GM12878 (cell line): Measurements from ENCODE around the gene ITIH5. TPM values are rescaled to one million over a fixed set of nuclear protein-coding genes. Genes with fewer than 3 reads are reported as not detected.
"Not testable (repeated sequence)": the region's sequence is repeated elsewhere in the genome, so short reads cannot be mapped to it uniquely, and the experiment has no call there.

Experiments used
- ATAC-seq: fragments of 200-7000 bp; cut with Tn5 transposase; 3 replicates; pipeline ENCODE4 v1.9.1; 2020; ENCODE audit warnings: mild to moderate bottlenecking, moderate library complexity
- BruUV-seq: library from RNA; stranded (reverse); fragments of 400-500 nt; replicated peaks from 2 replicates; lab custom pipeline; 2021; lab: Mats Ljungman, UMichigan
- CTCF ChIA-PET: fragments of 300-600 bp; sonication (Branson Sonifier 250); formaldehyde crosslinking; extraction: SDS; loops from one replicate; lab custom pipeline; 2021; ENCODE audit warnings: inconsistent platforms; lab: Yijun Ruan, JAX
- POLR2A ChIA-PET: fragments of 350-600 bp; formaldehyde crosslinking; extraction: SDS; loops from one replicate; lab custom pipeline; 2021; ENCODE audit warnings: inconsistent platforms; lab: Charles Lee
- RAD21 ChIA-PET: fragments of 300-600 bp; sonication (Branson Sonifier 250); formaldehyde crosslinking; loops from one replicate; lab custom pipeline; 2023; ENCODE audit warnings: antibody characterized with exemption; ENCODE audit not compliant: unreplicated experiment; lab: Charles Lee
- SMC1A ChIA-PET: fragments of 300-600 bp; sonication (Branson Sonifier 250); formaldehyde crosslinking; loops from one replicate; lab custom pipeline; 2023; ENCODE audit not compliant: unreplicated experiment, uncharacterized antibody; lab: Charles Lee
- DNase-seq: peaks from one replicate; pipeline ENCODE4 v3.0.0-alpha.2; 2011; ENCODE audit warnings: low read depth, low spot score
- FAIRE-seq: peaks from 3 replicates; lab custom pipeline; 2011; peaks lifted over from hg19 to GRCh38; lab: Jason Lieb, UNC
- H2AFZ ChIP-seq: 2 replicates; pipeline ENCODE4 v1.6.0; 2011; ENCODE audit warnings: low read depth, low read length, control low read depth; ENCODE audit not compliant: control insufficient read depth
- H3K27ac ChIP-seq: 2 replicates; pipeline ENCODE4 v1.5.1; 2011; ENCODE audit warnings: control low read depth; ENCODE audit not compliant: control insufficient read depth, insufficient read depth
- H3K27me3 ChIP-seq, 2 experiments: replicated peaks in 1 of 2; 2 replicates each; pipeline versions ENCODE4 v1.6.0 to v1.6.1; 2011; ENCODE audit warnings: low read length in 1 of 2; ENCODE audit not compliant: control insufficient read depth in 2 of 2, insufficient read depth in 2 of 2
- H3K36me3 ChIP-seq, 2 experiments: 2 replicates each; pipeline ENCODE4 v1.5.1; 2011; ENCODE audit warnings: low read length in 1 of 2; ENCODE audit not compliant: control insufficient read depth in 2 of 2, insufficient read depth in 2 of 2
- H3K4me1 ChIP-seq: 2 replicates; pipeline ENCODE4 v1.6.1; 2011; ENCODE audit warnings: mild to moderate bottlenecking, low read length, moderate library complexity, mixed read lengths; ENCODE audit not compliant: control insufficient read depth, insufficient read depth
- H3K4me2 ChIP-seq: 2 replicates; pipeline ENCODE4 v1.6.0; 2011; ENCODE audit warnings: control low read depth; ENCODE audit not compliant: control insufficient read depth, insufficient read depth
- H3K4me3 ChIP-seq: fragments of 200-600 bp; sonication (generic); 2 replicates; pipeline ENCODE4 v1.5.1; 2016
- H3K79me2 ChIP-seq: 2 replicates; pipeline ENCODE4 v1.6.0; 2011; ENCODE audit warnings: low read length; ENCODE audit not compliant: control insufficient read depth, insufficient read depth
- H3K9ac ChIP-seq: 2 replicates; pipeline ENCODE4 v1.8.0; 2011; ENCODE audit warnings: low read length, control low read depth, mixed read lengths; ENCODE audit not compliant: control insufficient read depth, insufficient read depth
- H3K9me3 ChIP-seq: replicated peaks from 3 replicates; pipeline ENCODE4 v1.5.1; 2011; ENCODE audit warnings: mild to moderate bottlenecking, low read length; ENCODE audit not compliant: control insufficient read depth, insufficient read depth
- H4K20me1 ChIP-seq: 2 replicates; pipeline ENCODE4 v1.6.0; 2011; ENCODE audit not compliant: control insufficient read depth, insufficient read depth
- BCL11A ChIP-seq: IDR thresholded peaks from 2 replicates; pipeline ENCODE4 v1.6.1; 2011; ENCODE audit warnings: low read depth, low read length
- BRCA1 ChIP-seq: IDR thresholded peaks from 2 replicates; pipeline ENCODE4 v1.6.1; 2011; ENCODE audit warnings: low read depth, low read length, improper control_type of control experiment
- PKNOX1 ChIP-seq: fragments of 450-650 bp; IDR thresholded peaks from 2 replicates; pipeline ENCODE4 v1.6.1; 2016; ENCODE audit warnings: mild to moderate bottlenecking
- POU2F2 ChIP-seq: IDR thresholded peaks from 3 replicates; pipeline ENCODE4 v1.6.1; 2011; ENCODE audit warnings: low read depth, mild to moderate bottlenecking, low read length, borderline replicate concordance
- SIX5 ChIP-seq: IDR thresholded peaks from 2 replicates; pipeline ENCODE4 v1.6.1; 2011; ENCODE audit warnings: mild to moderate bottlenecking, low read depth, low read length, moderate library complexity; ENCODE audit not compliant: severe bottlenecking
- TCF7 ChIP-seq: IDR thresholded peaks from 2 replicates; pipeline ENCODE4 v1.6.1; 2014; ENCODE audit warnings: antibody characterized with exemption, borderline replicate concordance
- WGBS: methylation state at CpG from one replicate; pipeline ENCODE4 v1.1.6; 2016; ENCODE audit warnings: low lambda C conversion rate; ENCODE audit not compliant: insufficient replicate concordance, insufficient coverage; ENCODE audit errors: missing lambda C conversion rate; 5-methylcytosine and 5-hydroxymethylcytosine counted together
- in situ Hi-C: fragments of 300-500 bp; cut with MboI; formaldehyde crosslinking; loops from 9 replicates; pipeline ENCODE4 v1.14.3; 2018; ENCODE audit warnings: mixed read lengths
- intact Hi-C: fragments of 100-400 bp; cut with micrococcal nuclease; formaldehyde crosslinking; loops from one replicate; pipeline ENCODE4 v1.14.2; 2022; ENCODE audit not compliant: unreplicated experiment
- polyA plus RNA-seq, 11 experiments: library from polyadenylated mRNA; depleted of rRNA in 4 of 11; unstranded in 6 of 11; stranded (reverse) in 5 of 11; fragments of >200 nt; fragmentation: Nextera tagmentation in 4 of 11; fragmentation: Illumina TruSeq in 1 of 11; extraction: Ambion mirVana in 4 of 11; extraction: Trizol in 1 of 11; gene quantifications; 1 replicate in 1 of 11; 2 replicates in 10 of 11; pipeline versions ENCODE4 v1.2.1 to v1.2.3, GENCODE V29; 2011 to 2016; ENCODE audit warnings: inconsistent platforms in 2 of 11, missing spikeins in 2 of 11, low read depth in 1 of 11
- total RNA-seq, 4 experiments: library from RNA; depleted of rRNA in 3 of 4; stranded (reverse); fragments of >200 nt in 3 of 4; fragmentation: Illumina TruSeq in 1 of 4; extraction: Trizol in 1 of 4; gene quantifications; 2 replicates each; pipeline versions ENCODE4 v1.2.1 to v1.2.3, GENCODE V29; 2013 to 2021

ITIH5 gene
- total and polyA plus RNA-seq, 10 of the 15 experiments (the other 5 are each of a cell fraction or from before 2014, with no cell fraction given) = 0.14 to 0.43 (median 0.21) TPM; not detected in 7

GRCh38 chr10:7687228-7687907 lies 20.6 kb upstream of the ITIH5 start (continued):
- peak; percentile 46; the same call in 1 of the 3 replicates for TF ChIP-seq POU2F2

GRCh38 chr10:7686351-7687171 lies 19.8 kb upstream of the ITIH5 start:
- Histone ChIP-seq H3K9me3 (peaks cover 4% of the 10 kb centered on the region; the same call in 2 of the 3 replicates), H3K4me1 (no peaks in the 10 kb centered on the region), H3K4me2 (no peak overlapping the region), H3K79me2 (no peaks in the 10 kb centered on the region), H2AFZ (no peak overlapping the region), H4K20me1 (no peaks in the 10 kb centered on the region)
- BruUV-seq = no TSS peak
- WGBS = 56% methylated on average over 13 of the region's 13 CpGs
- DNase-seq = no peak
- in situ Hi-C loops = loop anchor here (5.0 kb wide), 1 partner anchor 164 kb away; no protein-coding TSS in a partner anchor
- peak; percentile 45 for ATAC-seq
- FAIRE-seq = no peak
- intact Hi-C loops = loop anchor here (1.0 to 10.0 kb wide), 7 partner anchors 74 to 762 kb away; no protein-coding TSS in a partner anchor
- RAD21 ChIA-PET = interaction anchor here (0.8 to 5.9 kb wide), 16 partner anchors 10 to 767 kb away, joined by 3 to 109 read pairs (median 4); no protein-coding TSS in a partner anchor
- TF ChIP-seq PKNOX1 (peak; percentile 86), BRCA1 (no peak), BCL11A (no peak), TCF7 (no peak), SIX5 (no peak)
- TF ChIP-seq, all 136 proteins: peak for 1
- Histone ChIP-seq H3K36me3 (no peaks in the 10 kb centered on the region), H3K9ac (no peak overlapping the region), H3K27me3 (no peaks in the 10 kb centered on the region), H3K4me3 (no peak overlapping the region), H3K27ac (no peak overlapping the region)
- ChIA-PET CTCF (interaction anchor here (0.6 to 6.9 kb wide), 50 partner anchors 9 to 1522 kb away, joined by 3 to 187 read pairs (median 5); partner anchors contain the start of genes ITIH2 and TAF3), SMC1A (interaction anchor here (0.6 to 4.5 kb wide), 19 partner anchors 10 to 1634 kb away, joined by 3 to 51 read pairs (median 4); no protein-coding TSS in a partner anchor), POLR2A (interaction anchor here (1.7 kb wide), 1 partner anchor 11 kb away, joined by 4 read pairs; no protein-coding TSS in a partner anchor)

- H3K36me3 ChIP-seq, H3K9me3 ChIP-seq, in situ Hi-C loops, H4K20me1 ChIP-seq, RAD21 ChIA-PET, BruUV-seq, H3K4me3 ChIP-seq, DNase-seq, H3K27me3 ChIP-seq, CTCF ChIA-PET, H2AFZ ChIP-seq, ATAC-seq, H3K27ac ChIP-seq, H3K4me1 ChIP-seq, FAIRE-seq, H3K9ac ChIP-seq, POLR2A ChIA-PET, SMC1A ChIA-PET, H3K79me2 ChIP-seq, H3K4me2 ChIP-seq: not testable (repeated sequence)
- 13% methylated on average over 5 of the region's 5 CpGs for WGBS
- intact Hi-C loops = loop anchor here (10.0 kb wide), 1 partner anchor 755 kb away; no protein-coding TSS in a partner anchor
Observed at GRCh38 chr10:7680078-7680477, 13.3 kb upstream of the ITIH5 start.
